HEK293 (cell line): ENCODE data around the gene SETMAR.

ENCODE experiments used
- CTCF ChIP-seq: fragments of 450-650 bp; formaldehyde crosslinking; IDR thresholded peaks from 2 replicates; pipeline ENCODE4 v1.5.1; 2016; ENCODE audit warnings: missing biosample characterization, missing genetic modification characterization
- PRDM1 ChIP-seq: fragments of 450-650 bp; formaldehyde crosslinking; IDR thresholded peaks from 2 replicates; pipeline ENCODE4; 2016; ENCODE audit warnings: missing biosample characterization, missing genetic modification characterization
- REST ChIP-seq: fragments of 450-650 bp; formaldehyde crosslinking; IDR thresholded peaks from 2 replicates; pipeline ENCODE4 v1.5.1; 2016; ENCODE audit warnings: missing biosample characterization, missing genetic modification characterization
- SETDB1 ChIP-seq: IDR thresholded peaks from one replicate; pipeline ENCODE4 v1.6.1; 2017; ENCODE audit warnings: mild to moderate bottlenecking, low read length, moderate library complexity, mixed read lengths; ENCODE audit not compliant: insufficient read length
- SP3 ChIP-seq: fragments of 450-650 bp; formaldehyde crosslinking; IDR thresholded peaks from 2 replicates; pipeline ENCODE4 v1.5.1; 2016; ENCODE audit warnings: missing biosample characterization, missing genetic modification characterization
- ZBTB26 ChIP-seq: fragments of 450-650 bp; formaldehyde crosslinking; optimal IDR thresholded peaks from 2 replicates; pipeline ENCODE3; 2016; ENCODE audit warnings: missing biosample characterization, mild to moderate bottlenecking, missing genetic modification characterization
- ZNF138 ChIP-seq: fragments of 450-650 bp; formaldehyde crosslinking; IDR thresholded peaks from 2 replicates; pipeline ENCODE4 v1.5.1; 2016; ENCODE audit warnings: missing biosample characterization, missing genetic modification characterization, borderline replicate concordance
- ZNF155 ChIP-seq: fragments of 450-650 bp; formaldehyde crosslinking; IDR thresholded peaks from 2 replicates; pipeline ENCODE4 v1.5.1; 2016; ENCODE audit warnings: missing biosample characterization, missing genetic modification characterization
- ZNF629 ChIP-seq: fragments of 450-650 bp; formaldehyde crosslinking; IDR thresholded peaks from 2 replicates; pipeline ENCODE4 v1.5.1; 2017; ENCODE audit warnings: missing biosample characterization, missing genetic modification characterization
- ZNF645 ChIP-seq: fragments of 450-650 bp; formaldehyde crosslinking; IDR thresholded peaks from 2 replicates; pipeline ENCODE4; 2016; ENCODE audit warnings: missing biosample characterization, missing genetic modification characterization
- ZNF677 ChIP-seq: fragments of 450-650 bp; IDR thresholded peaks from 2 replicates; pipeline ENCODE4 v1.5.0; 2018; ENCODE audit warnings: missing biosample characterization, mild to moderate bottlenecking, missing genetic modification characterization, moderate library complexity

GRCh38 chr3:4338751-4339150 lies 35.6 kb downstream of the SETMAR start:
- TF ChIP-seq ZNF155 (no peak), ZNF677 (tag by site-specific recombination) (no peak), ZNF138 (tag by site-specific recombination) (no peak), REST (tag by site-specific recombination) (no peak), PRDM1 (no peak), CTCF (tag by site-specific recombination) (no peak), SETDB1 (no peak), ZNF645 (tag by site-specific recombination) (no peak), ZBTB26 (tag by site-specific recombination) (no peak), ZNF629 (tag by site-specific recombination) (no peak), SP3 (tag by site-specific recombination) (no peak)
